ENCODE data around the gene AGBL1.

AGBL1 gene

DNA sequence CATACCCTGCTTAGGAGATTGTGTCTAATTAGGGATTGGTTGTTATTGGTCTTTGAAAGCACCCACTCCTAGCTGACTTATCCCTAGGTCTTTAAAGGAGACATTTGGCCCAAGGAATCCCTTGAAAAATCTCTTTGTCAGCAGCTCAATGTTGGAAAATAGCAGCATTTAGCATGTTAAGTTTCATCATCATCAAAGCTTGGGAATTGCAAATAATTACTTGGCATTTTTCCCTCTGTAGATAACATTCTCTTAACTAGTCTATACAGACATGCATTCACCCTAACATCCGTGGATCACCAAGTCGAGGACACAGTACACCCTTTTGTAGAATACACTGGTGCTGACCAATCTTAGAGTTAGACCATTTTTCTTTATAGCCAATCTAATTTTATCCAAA, 332.2 kb downstream of the AGBL1 start:
- POLR2A ChIA-PET, result no interaction called here
- Histone ChIP-seq H3K27ac (ENCODE audit: extremely low read depth, low read depth, low read length) (no peak overlapping the region), H3K4me3 (ENCODE audit: low read depth, low read length) (no peak overlapping the region), H3K36me3 (ENCODE audit: control insufficient read depth in 2 of 2, insufficient read depth in 1 of 2, low read length in 2 of 2) (no peaks in the 10 kb centered on the region), H3K4me1 (ENCODE audit: control insufficient read depth, insufficient read depth, low read length) (no peaks in the 10 kb centered on the region), H3K9me3 (ENCODE audit: control insufficient read depth, insufficient read depth, low read depth, low read length) (no peaks in the 10 kb centered on the region)
- TF ChIP-seq ZNF280C (tag by site-specific recombination; IDR thresholded peaks at IDR 0.05) (no peak), ZNF596 (tag by site-specific recombination; IDR thresholded peaks at IDR 0.05) (no peak), ZNF362 (tag by site-specific recombination; IDR thresholded peaks at IDR 0.05) (no peak), ZNF626 (tag by site-specific recombination; IDR thresholded peaks at IDR 0.05) (no peak), ZBTB7A (tag by site-specific recombination; IDR thresholded peaks at IDR 0.05; ENCODE audit: low read depth) (no peak), ZXDB (tag by site-specific recombination; IDR thresholded peaks at IDR 0.05) (no peak), ZNF140 (tag by site-specific recombination; IDR thresholded peaks at IDR 0.05) (no peak), MYNN (tag by site-specific recombination; IDR thresholded peaks at IDR 0.05; ENCODE audit: borderline replicate concordance) (no peak), ZNF555 (tag by site-specific recombination; conservative IDR thresholded peaks at IDR 0.05) (no peak), ZNF624 (tag by site-specific recombination; IDR thresholded peaks at IDR 0.05) (no peak), HIC1 (tag by site-specific recombination; IDR thresholded peaks at IDR 0.05) (no peak), ZNF654 (tag by site-specific recombination; IDR thresholded peaks at IDR 0.05; ENCODE audit: low read depth) (no peak), ZBTB44 (tag by site-specific recombination; IDR thresholded peaks at IDR 0.05) (no peak), ZNF473 (tag by site-specific recombination; IDR thresholded peaks at IDR 0.05) (no peak)
- TF ChIP-seq, protein P1, sequence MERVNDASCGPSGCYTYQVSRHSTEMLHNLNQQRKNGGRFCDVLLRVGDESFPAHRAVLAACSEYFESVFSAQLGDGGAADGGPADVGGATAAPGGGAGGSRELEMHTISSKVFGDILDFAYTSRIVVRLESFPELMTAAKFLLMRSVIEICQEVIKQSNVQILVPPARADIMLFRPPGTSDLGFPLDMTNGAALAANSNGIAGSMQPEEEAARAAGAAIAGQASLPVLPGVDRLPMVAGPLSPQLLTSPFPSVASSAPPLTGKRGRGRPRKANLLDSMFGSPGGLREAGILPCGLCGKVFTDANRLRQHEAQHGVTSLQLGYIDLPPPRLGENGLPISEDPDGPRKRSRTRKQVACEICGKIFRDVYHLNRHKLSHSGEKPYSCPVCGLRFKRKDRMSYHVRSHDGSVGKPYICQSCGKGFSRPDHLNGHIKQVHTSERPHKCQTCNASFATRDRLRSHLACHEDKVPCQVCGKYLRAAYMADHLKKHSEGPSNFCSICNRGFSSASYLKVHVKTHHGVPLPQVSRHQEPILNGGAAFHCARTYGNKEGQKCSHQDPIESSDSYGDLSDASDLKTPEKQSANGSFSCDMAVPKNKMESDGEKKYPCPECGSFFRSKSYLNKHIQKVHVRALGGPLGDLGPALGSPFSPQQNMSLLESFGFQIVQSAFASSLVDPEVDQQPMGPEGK (tag by site-specific recombination; IDR thresholded peaks at IDR 0.05), result no peak
- CTCF ChIA-PET, result no interaction called here

GRCh38 chr15:86413191-86413590, 333.5 kb downstream of the AGBL1 start:
- CTCF ChIA-PET, result interaction anchor here (0.6 kb wide), 1 partner anchor 555 kb away, joined by 4 read pairs; no protein-coding TSS in a partner anchor
- H3K4me1 ChIP-seq (ENCODE audit: control insufficient read depth, insufficient read depth, low read length), result no peaks in the 10 kb centered on the region
- H3K4me3 ChIP-seq (ENCODE audit: low read depth, low read length), result no peak overlapping the region
- POLR2A ChIA-PET, result no interaction called here
- H3K27ac ChIP-seq (ENCODE audit: extremely low read depth, low read depth, low read length), result no peak overlapping the region
- H3K36me3 ChIP-seq (ENCODE audit: control insufficient read depth in 2 of 2, insufficient read depth in 1 of 2, low read length in 2 of 2), result no peaks in the 10 kb centered on the region
- H3K9me3 ChIP-seq (ENCODE audit: control insufficient read depth, insufficient read depth, low read depth, low read length), result no peaks in the 10 kb centered on the region
- TF ChIP-seq ZBTB21 (tag by site-specific recombination; IDR thresholded peaks at IDR 0.05) (no peak), ZNF391 (tag by site-specific recombination; IDR thresholded peaks at IDR 0.05; ENCODE audit: borderline replicate concordance, low read depth) (no peak), ZNF311 (tag by site-specific recombination; IDR thresholded peaks at IDR 0.05; ENCODE audit: borderline replicate concordance) (no peak), HOXC10 (CRISPR knock-in tag; IDR thresholded peaks at IDR 0.05) (no peak), ZSCAN16 (tag by site-specific recombination; IDR thresholded peaks at IDR 0.05) (no peak), ZNF394 (tag by site-specific recombination; IDR thresholded peaks at IDR 0.05; ENCODE audit: borderline replicate concordance) (no peak), SETDB1 (IDR thresholded peaks at IDR 0.05; ENCODE audit: insufficient read length, low read length) (no peak), MYNN (tag by site-specific recombination; IDR thresholded peaks at IDR 0.05; ENCODE audit: borderline replicate concordance) (no peak), ZNF341 (tag by site-specific recombination; IDR thresholded peaks at IDR 0.05; ENCODE audit: low read depth) (no peak), ZNF24 (tag by site-specific recombination; IDR thresholded peaks at IDR 0.05) (no peak)
